HepG2 (cell line): ENCODE results near the gene IFT22. TPM values are rescaled to one million over a fixed set of nuclear protein-coding genes. Genes with fewer than 3 reads are reported as not detected.

Experiments
- EHMT2 ChIP-seq: fragments of 200-600 bp; sonication (generic); IDR thresholded peaks from 2 replicates; pipeline ENCODE4 v1.7.0; 2017; ENCODE audit warnings: antibody characterized with exemption, low read depth, low read length, borderline replicate concordance
- ELF4 ChIP-seq: sonication (generic); formaldehyde crosslinking; IDR thresholded peaks from 2 replicates; pipeline ENCODE4 v1.5.0; 2020; ENCODE audit warnings: missing genetic modification reagents, mild to moderate bottlenecking, moderate library complexity, borderline replicate concordance
- EZH2 ChIP-seq: conservative IDR thresholded peaks from 2 replicates; pipeline ENCODE4 v1.6.1; 2012; ENCODE audit warnings: mild to moderate bottlenecking, low read depth, low read length, moderate library complexity
- KLF11 ChIP-seq: IDR thresholded peaks from 2 replicates; pipeline ENCODE4 v1.6.1; 2016; ENCODE audit warnings: missing compliant biosample characterization
- KLF13 ChIP-seq: sonication (generic); formaldehyde crosslinking; IDR thresholded peaks from 2 replicates; pipeline ENCODE4 v1.4.0; 2020; ENCODE audit warnings: mild to moderate bottlenecking, missing genetic modification reagents
- MAFG ChIP-seq: sonication (generic); formaldehyde crosslinking; IDR thresholded peaks from 2 replicates; pipeline ENCODE4 v1.5.1; 2020; ENCODE audit warnings: mild to moderate bottlenecking, missing genetic modification reagents
- MBNL3 ChIP-seq: fragments of 250-450 bp; sonication (Bioruptor Pico); conservative IDR thresholded peaks from 2 replicates; pipeline ENCODE4 v1.8.0; 2022; ENCODE audit warnings: mild to moderate bottlenecking, inconsistent platforms
- MIXL1 ChIP-seq: IDR thresholded peaks from 2 replicates; pipeline ENCODE4 v1.6.1; 2016
- NONO ChIP-seq, 2 experiments: fragments of 450-650 bp in 1 of 2; sonication (generic) in 1 of 2; formaldehyde crosslinking in 1 of 2; IDR thresholded peaks in 1 of 2; conservative IDR thresholded peaks in 1 of 2; 2 replicates each; pipeline versions ENCODE4 v1.6.1 to v1.8.0; 2017 to 2022; ENCODE audit warnings: mild to moderate bottlenecking in 1 of 2, missing genetic modification reagents in 1 of 2, moderate library complexity in 1 of 2
- RFXANK ChIP-seq: IDR thresholded peaks from 2 replicates; pipeline ENCODE4 v1.6.1; 2016
- SMAD1 ChIP-seq: sonication (generic); formaldehyde crosslinking; IDR thresholded peaks from 2 replicates; pipeline ENCODE4 v1.4.0; 2020; ENCODE audit warnings: missing genetic modification reagents, low read depth, mild to moderate bottlenecking, borderline replicate concordance
- SRY ChIP-seq: sonication (generic); formaldehyde crosslinking; IDR thresholded peaks from 2 replicates; pipeline ENCODE4 v1.8.0; 2022; ENCODE audit warnings: mild to moderate bottlenecking, missing genetic modification reagents
- U2AF2 ChIP-seq: fragments of 200-400 bp; formaldehyde crosslinking; IDR thresholded peaks from 2 replicates; pipeline ENCODE4 v1.6.1; 2017; ENCODE audit warnings: low read depth, mild to moderate bottlenecking, low read length
- ZNF207 ChIP-seq: fragments of 450-650 bp; IDR thresholded peaks from 2 replicates; pipeline ENCODE4 v1.6.1; 2016; ENCODE audit warnings: antibody characterized with exemption, borderline replicate concordance
- ZNF274 ChIP-seq: sonication (generic); formaldehyde crosslinking; IDR thresholded peaks from 2 replicates; pipeline ENCODE4 v1.5.1; 2020; ENCODE audit warnings: mild to moderate bottlenecking, missing genetic modification reagents
- ZNF670 ChIP-seq: sonication (generic); formaldehyde crosslinking; IDR thresholded peaks from 2 replicates; pipeline ENCODE4 v1.8.0; 2022; ENCODE audit warnings: mild to moderate bottlenecking, missing genetic modification reagents, borderline replicate concordance
- ZNF709 ChIP-seq: sonication (generic); formaldehyde crosslinking; IDR thresholded peaks from 2 replicates; pipeline ENCODE4 v1.5.0; 2020; ENCODE audit warnings: mild to moderate bottlenecking, missing genetic modification reagents
- polyA plus RNA-seq, 8 experiments: library from polyadenylated mRNA; depleted of rRNA in 3 of 8; stranded (reverse) in 7 of 8; unstranded in 1 of 8; fragments of >200 nt; fragmentation: Illumina TruSeq in 4 of 8; extraction: Trizol in 4 of 8; gene quantifications; 2 replicates each; pipeline versions ENCODE4 v1.2.1 to v1.2.3, GENCODE V29; 2011 to 2016; ENCODE audit warnings: low read depth in 4 of 8, missing spikeins in 1 of 8, mixed read lengths in 1 of 8; ENCODE audit not compliant: insufficient read depth in 1 of 8
- total RNA-seq, 5 experiments: library from RNA; depleted of rRNA; stranded (reverse); fragments of >200 nt; fragmentation: Illumina TruSeq; extraction: Trizol; gene quantifications; 2 replicates each; pipeline ENCODE4 v1.2.3, GENCODE V29; 2016; ENCODE audit warnings: low read depth in 1 of 5
- TF ChIP-seq, protein P1 (sequence below): sonication (generic); formaldehyde crosslinking; IDR thresholded peaks from 2 replicates; pipeline ENCODE4 v1.5.1; 2020; ENCODE audit warnings: missing genetic modification reagents, mild to moderate bottlenecking, borderline replicate concordance
- TF ChIP-seq, protein P2 (sequence below): sonication (generic); formaldehyde crosslinking; IDR thresholded peaks from 2 replicates; pipeline ENCODE4 v1.8.0; 2022; ENCODE audit warnings: mild to moderate bottlenecking, missing genetic modification reagents, moderate library complexity
- TF ChIP-seq, protein P3 (sequence below): sonication (generic); formaldehyde crosslinking; IDR thresholded peaks from 2 replicates; pipeline ENCODE4 v1.8.1; 2023; ENCODE audit warnings: mild to moderate bottlenecking, inconsistent platforms, moderate library complexity, missing genetic modification reagents, borderline replicate concordance
- TF ChIP-seq, protein P4 (sequence below): IDR thresholded peaks from 2 replicates; pipeline ENCODE4 v1.6.1; 2016; ENCODE audit warnings: missing genetic modification reagents, missing compliant biosample characterization
- TF ChIP-seq, protein P5 (sequence below): sonication (generic); formaldehyde crosslinking; IDR thresholded peaks from 2 replicates; pipeline ENCODE4 v1.4.0; 2020; ENCODE audit warnings: missing genetic modification reagents, borderline replicate concordance

The IFT22 gene
- total and polyA plus RNA-seq, 2 of the 13 experiments (the other 11 are each of a cell fraction or from before 2014, with no cell fraction given), result 8.9 to 14.5 TPM

DNA sequence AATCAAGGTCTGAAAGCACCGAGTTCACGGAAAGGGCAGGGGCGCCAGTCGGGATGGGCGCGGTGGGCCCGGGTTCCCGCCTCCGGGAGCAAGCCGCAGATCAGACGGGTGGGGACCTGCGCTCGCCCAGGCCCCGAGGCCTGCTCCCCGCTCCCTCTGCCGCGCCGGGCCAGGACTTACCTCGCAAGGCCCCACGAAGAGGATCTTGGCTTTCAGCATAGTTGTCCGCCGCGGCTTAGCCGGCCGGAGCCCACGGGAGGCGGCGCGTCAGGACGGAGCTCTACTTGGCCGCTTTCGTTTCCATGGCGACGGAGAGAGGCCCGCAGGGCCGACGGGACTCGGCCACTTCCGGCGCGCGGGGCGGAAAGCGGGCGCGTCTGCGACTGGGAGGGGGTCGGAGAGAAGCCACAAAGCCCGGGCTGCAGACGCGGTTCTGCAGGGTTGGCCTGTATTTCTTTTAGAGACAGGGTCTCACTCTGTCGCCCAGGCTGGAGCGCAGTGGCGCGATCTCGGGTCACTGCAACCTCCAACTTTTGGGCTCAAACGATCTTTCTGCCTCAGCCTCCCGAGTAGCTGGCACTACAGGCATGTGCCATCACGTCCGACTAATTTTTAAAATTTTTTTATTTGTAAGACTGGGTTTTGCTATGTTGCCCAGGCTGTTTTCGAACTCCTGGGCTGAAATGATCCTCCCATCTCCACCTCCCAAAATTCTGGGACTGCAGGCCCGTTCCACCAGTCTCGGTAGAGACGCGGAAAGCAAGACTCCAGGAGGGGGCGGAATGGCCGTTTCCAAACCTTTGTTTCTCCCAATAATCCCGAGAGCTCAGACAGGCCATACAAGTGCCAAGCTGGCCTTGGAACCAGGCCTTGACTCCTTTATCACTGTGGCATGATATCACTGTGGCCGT, at the start of gene IFT22 (continued):
- TF ChIP-seq EHMT2 (no peak), RFXANK (no peak), MBNL3 (CRISPR knock-in tag) (no peak), ZNF670 (CRISPR knock-in tag) (no peak), SRY (CRISPR knock-in tag) (no peak; the same call in 1 of the 2 replicates), ZNF274 (CRISPR knock-in tag) (no peak), ELF4 (CRISPR knock-in tag) (no peak), NONO (IDR thresholded peaks at IDR 0.05) (no peak), NONO (CRISPR knock-in tag; conservative IDR thresholded peaks at IDR 0.05) (peak; percentile 15; the same call in 1 of the 2 replicates), EZH2 (no peak), KLF13 (no peak), U2AF2 (no peak), ZNF709 (CRISPR knock-in tag) (peak; percentile 49; the same call in 1 of the 2 replicates), MIXL1 (no peak), KLF11 (no peak), ZNF207 (no peak), MAFG (CRISPR knock-in tag) (no peak), SMAD1 (CRISPR knock-in tag) (no peak)
- TF ChIP-seq, protein P1, sequence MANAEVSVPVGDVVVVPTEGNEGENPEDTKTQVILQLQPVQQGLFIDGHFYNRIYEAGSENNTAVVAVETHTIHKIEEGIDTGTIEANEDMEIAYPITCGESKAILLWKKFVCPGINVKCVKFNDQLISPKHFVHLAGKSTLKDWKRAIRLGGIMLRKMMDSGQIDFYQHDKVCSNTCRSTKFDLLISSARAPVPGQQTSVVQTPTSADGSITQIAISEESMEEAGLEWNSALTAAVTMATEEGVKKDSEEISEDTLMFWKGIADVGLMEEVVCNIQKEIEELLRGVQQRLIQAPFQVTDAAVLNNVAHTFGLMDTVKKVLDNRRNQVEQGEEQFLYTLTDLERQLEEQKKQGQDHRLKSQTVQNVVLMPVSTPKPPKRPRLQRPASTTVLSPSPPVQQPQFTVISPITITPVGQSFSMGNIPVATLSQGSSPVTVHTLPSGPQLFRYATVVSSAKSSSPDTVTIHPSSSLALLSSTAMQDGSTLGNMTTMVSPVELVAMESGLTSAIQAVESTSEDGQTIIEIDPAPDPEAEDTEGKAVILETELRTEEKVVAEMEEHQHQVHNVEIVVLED (CRISPR knock-in tag), result peak; percentile 63; the same call in 1 of the 2 replicates
- TF ChIP-seq, protein P2, sequence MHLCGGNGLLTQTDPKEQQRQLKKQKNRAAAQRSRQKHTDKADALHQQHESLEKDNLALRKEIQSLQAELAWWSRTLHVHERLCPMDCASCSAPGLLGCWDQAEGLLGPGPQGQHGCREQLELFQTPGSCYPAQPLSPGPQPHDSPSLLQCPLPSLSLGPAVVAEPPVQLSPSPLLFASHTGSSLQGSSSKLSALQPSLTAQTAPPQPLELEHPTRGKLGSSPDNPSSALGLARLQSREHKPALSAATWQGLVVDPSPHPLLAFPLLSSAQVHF (CRISPR knock-in tag), result no peak
- TF ChIP-seq, protein P3, sequence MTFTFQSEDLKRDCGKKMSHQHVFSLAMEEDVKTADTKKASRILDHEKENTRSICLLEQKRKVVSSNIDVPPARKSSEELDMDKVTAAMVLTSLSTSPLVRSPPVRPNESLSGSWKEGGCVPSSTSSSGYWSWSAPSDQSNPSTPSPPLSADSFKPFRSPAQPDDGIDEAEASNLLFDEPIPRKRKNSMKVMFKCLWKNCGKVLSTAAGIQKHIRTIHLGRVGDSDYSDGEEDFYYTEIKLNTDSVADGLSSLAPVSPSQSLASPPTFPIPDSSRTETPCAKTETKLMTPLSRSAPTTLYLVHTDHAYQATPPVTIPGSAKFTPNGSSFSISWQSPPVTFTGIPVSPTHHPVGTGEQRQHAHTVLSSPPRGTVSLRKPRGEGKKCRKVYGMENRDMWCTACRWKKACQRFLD, result no peak
- TF ChIP-seq, protein P4, sequence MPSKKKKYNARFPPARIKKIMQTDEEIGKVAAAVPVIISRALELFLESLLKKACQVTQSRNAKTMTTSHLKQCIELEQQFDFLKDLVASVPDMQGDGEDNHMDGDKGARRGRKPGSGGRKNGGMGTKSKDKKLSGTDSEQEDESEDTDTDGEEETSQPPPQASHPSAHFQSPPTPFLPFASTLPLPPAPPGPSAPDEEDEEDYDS (CRISPR knock-in tag), result no peak
- TF ChIP-seq, protein P5, sequence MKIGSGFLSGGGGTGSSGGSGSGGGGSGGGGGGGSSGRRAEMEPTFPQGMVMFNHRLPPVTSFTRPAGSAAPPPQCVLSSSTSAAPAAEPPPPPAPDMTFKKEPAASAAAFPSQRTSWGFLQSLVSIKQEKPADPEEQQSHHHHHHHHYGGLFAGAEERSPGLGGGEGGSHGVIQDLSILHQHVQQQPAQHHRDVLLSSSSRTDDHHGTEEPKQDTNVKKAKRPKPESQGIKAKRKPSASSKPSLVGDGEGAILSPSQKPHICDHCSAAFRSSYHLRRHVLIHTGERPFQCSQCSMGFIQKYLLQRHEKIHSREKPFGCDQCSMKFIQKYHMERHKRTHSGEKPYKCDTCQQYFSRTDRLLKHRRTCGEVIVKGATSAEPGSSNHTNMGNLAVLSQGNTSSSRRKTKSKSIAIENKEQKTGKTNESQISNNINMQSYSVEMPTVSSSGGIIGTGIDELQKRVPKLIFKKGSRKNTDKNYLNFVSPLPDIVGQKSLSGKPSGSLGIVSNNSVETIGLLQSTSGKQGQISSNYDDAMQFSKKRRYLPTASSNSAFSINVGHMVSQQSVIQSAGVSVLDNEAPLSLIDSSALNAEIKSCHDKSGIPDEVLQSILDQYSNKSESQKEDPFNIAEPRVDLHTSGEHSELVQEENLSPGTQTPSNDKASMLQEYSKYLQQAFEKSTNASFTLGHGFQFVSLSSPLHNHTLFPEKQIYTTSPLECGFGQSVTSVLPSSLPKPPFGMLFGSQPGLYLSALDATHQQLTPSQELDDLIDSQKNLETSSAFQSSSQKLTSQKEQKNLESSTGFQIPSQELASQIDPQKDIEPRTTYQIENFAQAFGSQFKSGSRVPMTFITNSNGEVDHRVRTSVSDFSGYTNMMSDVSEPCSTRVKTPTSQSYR (CRISPR knock-in tag), result no peak
